ENCODE data around the gene LAMTOR4. TPM values are rescaled to one million over a fixed set of nuclear protein-coding genes. Genes with fewer than 3 reads are reported as not detected.

The LAMTOR4 gene
- total and polyA plus RNA-seq, 10 of the 15 experiments (the other 5 are each of a cell fraction or from before 2014, with no cell fraction given) = 73.4 to 297 (median 196) TPM

GRCh38 chr7:100152937-100153666 lies 4.4 kb downstream of the LAMTOR4 start:
- 98% methylated on average over 17 of the region's 18 CpGs for WGBS (ENCODE audit: insufficient coverage, insufficient replicate concordance, low lambda C conversion rate, missing lambda C conversion rate)
- Histone ChIP-seq H3K9me3 (replicated peaks; ENCODE audit: control insufficient read depth, insufficient read depth, low read length) (no peaks in the 10 kb centered on the region), H3K27me3 (replicated peaks in 1 of 2; ENCODE audit: control insufficient read depth in 2 of 2, insufficient read depth in 2 of 2, low read length in 1 of 2) (no peaks in the 10 kb centered on the region), H3K4me2 (ENCODE audit: control insufficient read depth, insufficient read depth) (no peak overlapping the region), H3K27ac (ENCODE audit: control insufficient read depth, insufficient read depth) (no peak overlapping the region), H3K36me3 (ENCODE audit: control insufficient read depth in 2 of 2, insufficient read depth in 2 of 2, low read length in 1 of 2) (peaks cover 0 to 15% of the 10 kb centered on the region in 2 experiments), H3K79me2 (ENCODE audit: control insufficient read depth, insufficient read depth, low read length) (peaks cover 27% of the 10 kb centered on the region), H2AFZ (ENCODE audit: control insufficient read depth, low read depth, low read length) (no peak overlapping the region), H3K4me1 (ENCODE audit: control insufficient read depth, insufficient read depth, low read length) (peaks cover 18% of the 10 kb centered on the region), H3K4me3 (no peak overlapping the region), H3K9ac (ENCODE audit: control insufficient read depth, insufficient read depth, low read length) (no peak overlapping the region), H4K20me1 (ENCODE audit: control insufficient read depth, insufficient read depth) (no peaks in the 10 kb centered on the region)
- TF ChIP-seq HCFC1 (IDR thresholded peaks at IDR 0.05; ENCODE audit: low read length) (no peak), ZSCAN29 (IDR thresholded peaks at IDR 0.05) (no peak), ZNF592 (IDR thresholded peaks at IDR 0.05) (no peak), IRF5 (IDR thresholded peaks at IDR 0.05; ENCODE audit: borderline replicate concordance) (no peak), RAD21 (IDR thresholded peaks at IDR 0.05; ENCODE audit: insufficient read depth, low read depth, low read length) (no peak), POLR2AphosphoS2 (IDR thresholded peaks at IDR 0.05; ENCODE audit: low read depth, low read length) (no peak), LARP7 (IDR thresholded peaks at IDR 0.05) (no peak)
- no peak for ATAC-seq
- RAD21 ChIA-PET (ENCODE audit: unreplicated experiment) = interaction anchor here (1.8 kb wide), 1 partner anchor 24 kb away, joined by 4 read pairs; the partner anchor contains the start of genes GPC2 and STAG3
- intact Hi-C loops (cut with micrococcal nuclease; ENCODE audit: unreplicated experiment) (no loop called here), in situ Hi-C loops (cut with MboI) (no loop called here)
- BruUV-seq (replicated peaks) = TSS peak; percentile 6
- CTCF ChIA-PET = no interaction called here
- FAIRE-seq = no peak
- SMC1A ChIA-PET (ENCODE audit: uncharacterized antibody, unreplicated experiment) = no interaction called here
- DNase-seq (ENCODE audit: low read depth, low spot score) = no peak
- POLR2A ChIA-PET = interaction anchor here (0.6 to 1.4 kb wide), 2 partner anchors 12 to 245 kb away, joined by 3 read pairs; no protein-coding TSS in a partner anchor

Data from GM12878 (cell line).